AG09309 (cell line): ENCODE results near the gene SLCO3A1.
"Not testable (repeated sequence)": the region's sequence is repeated elsewhere in the genome, so short reads cannot be mapped to it uniquely, and the experiment has no call there.

ENCODE experiments used
- DNase-seq: peaks from one replicate; pipeline ENCODE4 v3.0.0-alpha.2; 2010; ENCODE audit warnings: low read depth
- H3K4me3 ChIP-seq: 2 replicates; pipeline ENCODE4 v1.5.1; 2011; ENCODE audit warnings: mild to moderate bottlenecking, low read depth, low read length, moderate library complexity; ENCODE audit not compliant: control insufficient read depth
- TF ChIP-seq, protein P1 (sequence below): IDR thresholded peaks from 2 replicates; pipeline ENCODE4 v1.5.1; 2011; ENCODE audit warnings: mild to moderate bottlenecking, low read depth, low read length, inconsistent platforms; ENCODE audit not compliant: insufficient read depth, control insufficient read depth; ENCODE audit errors: missing control alignments

SLCO3A1 gene

DNA sequence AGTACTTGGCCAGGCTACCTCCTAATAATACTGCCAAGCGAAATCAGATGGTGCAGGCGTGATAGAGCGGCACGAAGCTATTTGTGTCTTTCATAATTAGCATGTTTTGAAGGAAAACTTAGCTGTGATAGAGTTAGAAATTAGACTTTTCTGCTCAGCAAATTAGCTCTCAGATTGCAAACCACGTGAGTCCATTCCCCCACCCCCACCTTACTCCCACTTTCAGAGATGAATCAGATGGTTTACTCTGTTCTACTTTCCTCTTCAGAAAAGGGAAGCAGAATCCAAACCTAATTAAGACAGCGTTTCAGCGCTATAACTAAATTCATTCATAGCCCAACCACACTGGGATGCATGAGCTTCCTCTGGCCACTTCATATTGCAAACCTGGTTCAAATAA lies 214.6 kb downstream of the SLCO3A1 start:
- TF ChIP-seq, protein P1, sequence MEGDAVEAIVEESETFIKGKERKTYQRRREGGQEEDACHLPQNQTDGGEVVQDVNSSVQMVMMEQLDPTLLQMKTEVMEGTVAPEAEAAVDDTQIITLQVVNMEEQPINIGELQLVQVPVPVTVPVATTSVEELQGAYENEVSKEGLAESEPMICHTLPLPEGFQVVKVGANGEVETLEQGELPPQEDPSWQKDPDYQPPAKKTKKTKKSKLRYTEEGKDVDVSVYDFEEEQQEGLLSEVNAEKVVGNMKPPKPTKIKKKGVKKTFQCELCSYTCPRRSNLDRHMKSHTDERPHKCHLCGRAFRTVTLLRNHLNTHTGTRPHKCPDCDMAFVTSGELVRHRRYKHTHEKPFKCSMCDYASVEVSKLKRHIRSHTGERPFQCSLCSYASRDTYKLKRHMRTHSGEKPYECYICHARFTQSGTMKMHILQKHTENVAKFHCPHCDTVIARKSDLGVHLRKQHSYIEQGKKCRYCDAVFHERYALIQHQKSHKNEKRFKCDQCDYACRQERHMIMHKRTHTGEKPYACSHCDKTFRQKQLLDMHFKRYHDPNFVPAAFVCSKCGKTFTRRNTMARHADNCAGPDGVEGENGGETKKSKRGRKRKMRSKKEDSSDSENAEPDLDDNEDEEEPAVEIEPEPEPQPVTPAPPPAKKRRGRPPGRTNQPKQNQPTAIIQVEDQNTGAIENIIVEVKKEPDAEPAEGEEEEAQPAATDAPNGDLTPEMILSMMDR: no peak
- no peak overlapping the region for H3K4me3 ChIP-seq
- no peak for DNase-seq

DNA sequence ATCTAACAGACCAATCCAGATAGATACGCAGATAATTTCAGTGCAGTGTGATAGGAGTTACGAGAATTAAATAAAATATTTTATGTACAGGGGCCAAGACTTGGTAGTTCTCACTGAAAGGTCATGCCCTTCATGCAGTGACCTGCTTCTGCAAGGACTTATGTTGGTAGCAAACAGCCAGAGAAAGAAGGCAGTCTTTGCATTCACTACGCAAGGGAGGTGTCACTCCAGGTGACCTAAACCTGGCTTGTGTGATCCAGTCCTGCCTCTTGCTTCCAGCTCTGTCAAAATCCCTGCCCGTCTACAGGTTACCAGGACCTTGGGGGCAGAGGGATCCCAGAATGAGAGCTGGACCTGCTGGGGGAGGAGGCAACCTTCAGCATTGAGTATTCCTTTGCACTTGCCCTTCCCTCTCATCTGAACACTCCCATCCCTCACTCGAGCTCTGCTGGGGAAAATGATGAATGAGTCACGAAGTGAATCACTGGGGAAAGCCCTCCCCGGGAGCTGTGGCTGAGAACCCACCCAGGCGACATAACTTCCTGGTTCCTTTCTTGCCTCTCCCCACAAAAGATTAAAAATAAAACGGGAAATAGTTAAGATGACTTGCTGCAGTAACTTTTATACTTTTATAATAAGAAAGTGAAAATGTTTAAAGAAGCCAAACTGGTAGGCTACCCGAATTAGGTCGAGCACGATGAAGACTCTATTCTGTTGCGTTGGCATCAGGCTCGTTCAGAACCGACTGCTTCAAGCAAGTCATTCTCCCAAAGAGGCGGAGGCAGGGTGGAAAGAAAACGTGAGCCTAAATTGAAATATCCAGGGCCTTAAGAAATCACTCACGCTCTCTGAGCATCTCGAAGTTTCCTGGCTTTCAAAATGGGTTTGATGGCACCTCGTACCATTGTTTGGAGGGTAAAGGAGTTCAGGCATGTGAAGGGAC lies 216.1 kb downstream of the SLCO3A1 start:
- DNase-seq: peak; percentile 20
- H3K4me3 ChIP-seq: peak overlapping the region; percentile 27
- TF ChIP-seq, protein P1: no peak

DNA sequence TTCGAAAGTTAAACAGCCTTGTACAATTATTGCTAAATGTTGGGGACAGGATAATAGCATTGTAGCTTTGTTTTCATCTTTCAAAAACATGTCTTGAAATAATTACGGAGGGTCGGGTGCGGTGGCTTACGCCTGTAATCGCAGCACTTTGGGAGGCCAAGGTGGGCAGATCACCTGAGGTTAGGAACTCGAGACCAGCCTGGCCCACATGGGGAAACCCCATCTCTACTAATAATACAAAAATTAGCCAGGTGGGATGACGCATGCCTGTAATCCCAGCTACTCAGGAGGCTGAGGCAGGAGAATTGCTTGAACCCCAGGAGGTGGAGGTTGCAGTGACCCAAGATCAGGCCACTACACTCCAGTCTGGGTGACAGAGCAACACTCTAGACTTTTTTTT lies 216.7 kb downstream of the SLCO3A1 start:
- H3K4me3 ChIP-seq: peak overlapping the region; percentile 27
- not testable (repeated sequence) for DNase-seq

DNA sequence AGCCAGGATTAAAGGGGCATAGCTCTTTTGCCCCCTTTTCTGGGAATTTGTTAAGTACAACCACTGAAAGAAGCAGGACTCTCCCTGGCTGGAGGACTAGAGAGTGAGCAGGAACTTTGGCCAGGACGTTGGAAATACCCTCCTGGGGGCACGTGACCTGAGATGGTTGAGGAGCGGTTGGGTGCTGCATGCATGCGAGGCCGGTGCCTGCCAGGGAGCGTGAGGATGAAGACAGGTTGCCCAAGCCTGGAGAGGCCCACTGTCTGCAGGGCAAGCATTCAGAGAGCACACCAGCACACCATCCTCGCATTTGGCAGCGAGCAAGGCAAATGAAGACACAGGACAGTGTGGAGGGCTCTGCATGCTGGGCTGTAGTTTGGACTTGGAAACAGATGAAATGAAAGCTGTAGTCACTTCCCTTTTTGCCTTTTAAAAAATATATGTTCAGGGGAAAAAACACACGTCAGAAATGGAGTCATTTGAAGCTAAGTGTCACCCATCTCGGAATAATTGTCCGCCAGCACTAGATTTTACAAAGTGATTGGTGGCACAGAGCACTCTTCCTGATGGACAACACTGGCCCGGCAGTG lies 217.6 kb downstream of the SLCO3A1 start:
- no peak overlapping the region for H3K4me3 ChIP-seq
- TF ChIP-seq, protein P1: no peak
- no peak for DNase-seq

DNA sequence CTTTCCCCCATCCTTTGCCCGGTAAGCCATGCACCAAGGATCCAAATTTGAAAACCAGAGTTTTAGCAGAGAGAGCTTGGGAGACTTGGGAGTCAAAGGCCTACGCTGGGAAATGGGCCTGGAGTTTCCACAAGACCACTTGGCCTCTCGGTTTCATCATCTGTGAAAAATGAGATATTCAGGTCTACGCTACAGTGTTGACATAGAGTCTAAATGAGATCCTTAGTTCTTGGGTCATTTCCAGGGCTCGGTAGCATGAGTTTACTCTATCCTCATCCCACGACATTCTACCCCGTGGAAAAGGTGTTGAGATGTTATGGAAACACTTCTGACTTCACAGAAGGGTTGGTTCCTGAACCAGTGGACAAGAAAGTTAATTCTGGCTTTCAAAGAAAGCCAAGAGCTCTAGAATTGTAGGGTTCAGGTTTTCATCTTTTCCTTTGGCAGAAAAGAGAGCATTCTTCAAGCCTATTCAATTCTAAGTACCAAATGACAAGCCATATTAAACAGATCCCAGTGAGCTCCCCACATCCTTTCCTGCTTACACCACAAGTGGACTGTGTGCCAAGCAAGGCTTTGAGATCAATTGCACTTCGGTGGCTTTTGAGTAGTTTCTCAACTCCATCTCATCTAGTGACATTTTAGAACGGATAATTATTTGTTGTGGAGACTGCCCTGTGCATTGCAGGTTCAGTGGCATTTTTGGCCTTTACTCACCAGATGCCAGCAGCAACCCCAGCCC lies 219.7 kb downstream of the SLCO3A1 start:
- DNase-seq: no peak
- TF ChIP-seq, protein P1: no peak
- no peak overlapping the region for H3K4me3 ChIP-seq

DNA sequence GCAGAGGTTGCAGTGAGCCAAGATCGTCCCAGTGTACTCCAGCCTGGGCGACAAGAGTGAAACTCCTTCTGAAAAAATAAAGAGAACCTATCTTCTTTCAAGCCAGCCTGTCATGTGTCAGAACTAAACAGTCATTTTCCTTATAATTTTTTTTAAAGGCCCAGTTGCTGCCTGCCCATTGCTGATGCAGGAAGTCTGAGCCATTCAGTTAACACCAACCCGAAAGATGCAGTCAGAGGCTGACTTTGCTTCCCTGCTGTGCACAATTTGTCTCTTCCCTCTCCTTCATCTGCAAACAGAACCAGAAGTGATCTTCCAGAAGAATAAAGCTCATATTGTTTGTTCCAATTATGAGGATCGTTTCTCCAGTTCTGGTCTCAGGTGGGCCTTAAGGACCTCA lies 220.6 kb downstream of the SLCO3A1 start:
- DNase-seq: no peak

More for the DNA sequence above, 220.6 kb downstream of the SLCO3A1 start:
- TF ChIP-seq, protein P1: no peak
- H3K4me3 ChIP-seq: no peak overlapping the region
